GM21515 (cell line): ENCODE results near the gene ATAD3B.
"Not testable (repeated sequence)": the region's sequence is repeated elsewhere in the genome, so short reads cannot be mapped to it uniquely, and the experiment has no call there.

Experiments
- ATAC-seq: cut with Tn5 transposase; IDR thresholded peaks from one replicate; pipeline ENCODE4 v1.9.1; 2021; ENCODE audit not compliant: unreplicated experiment

The ATAD3B gene

DNA sequence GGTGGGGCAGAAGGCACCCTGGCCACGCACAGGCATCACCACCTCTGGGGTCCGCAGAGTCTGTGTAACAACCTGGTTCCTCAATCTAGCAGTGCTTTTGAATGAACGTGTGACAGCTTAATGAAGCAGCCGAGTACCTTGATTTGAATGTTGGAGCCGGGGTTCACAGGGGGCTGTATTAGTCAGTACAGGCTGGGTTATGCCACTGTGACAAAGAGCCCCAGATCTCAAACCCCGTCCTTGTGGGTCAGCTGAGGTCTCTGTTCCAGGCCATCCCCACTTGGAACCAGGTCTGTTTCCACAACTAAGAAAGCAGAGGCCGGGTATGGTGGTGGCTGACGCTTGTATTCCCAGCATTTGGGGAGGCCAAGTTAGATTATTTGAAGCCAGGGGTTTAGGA is 58.4 kb downstream of the ATAD3B start:
- no peak for ATAC-seq

DNA sequence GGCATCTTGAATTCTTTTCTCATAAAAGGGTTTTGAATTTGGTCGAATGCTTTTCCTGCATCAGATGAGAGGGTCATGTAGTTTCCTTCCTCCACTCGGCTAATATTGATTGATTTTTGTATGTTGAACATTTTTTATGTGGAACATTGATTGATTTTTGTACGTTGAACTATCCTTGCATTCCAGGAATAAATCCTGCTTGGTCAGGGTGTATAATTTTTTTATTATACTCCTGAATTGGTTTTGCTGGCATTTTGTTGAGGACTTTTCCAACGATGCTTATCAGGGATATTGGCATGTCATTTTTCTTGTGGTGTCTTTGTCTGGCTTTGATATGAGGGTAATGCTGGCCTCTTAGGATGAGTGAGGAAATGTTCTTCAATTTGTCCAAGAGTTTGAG is 60.4 kb downstream of the ATAD3B start:
- ATAC-seq, result no peak

DNA sequence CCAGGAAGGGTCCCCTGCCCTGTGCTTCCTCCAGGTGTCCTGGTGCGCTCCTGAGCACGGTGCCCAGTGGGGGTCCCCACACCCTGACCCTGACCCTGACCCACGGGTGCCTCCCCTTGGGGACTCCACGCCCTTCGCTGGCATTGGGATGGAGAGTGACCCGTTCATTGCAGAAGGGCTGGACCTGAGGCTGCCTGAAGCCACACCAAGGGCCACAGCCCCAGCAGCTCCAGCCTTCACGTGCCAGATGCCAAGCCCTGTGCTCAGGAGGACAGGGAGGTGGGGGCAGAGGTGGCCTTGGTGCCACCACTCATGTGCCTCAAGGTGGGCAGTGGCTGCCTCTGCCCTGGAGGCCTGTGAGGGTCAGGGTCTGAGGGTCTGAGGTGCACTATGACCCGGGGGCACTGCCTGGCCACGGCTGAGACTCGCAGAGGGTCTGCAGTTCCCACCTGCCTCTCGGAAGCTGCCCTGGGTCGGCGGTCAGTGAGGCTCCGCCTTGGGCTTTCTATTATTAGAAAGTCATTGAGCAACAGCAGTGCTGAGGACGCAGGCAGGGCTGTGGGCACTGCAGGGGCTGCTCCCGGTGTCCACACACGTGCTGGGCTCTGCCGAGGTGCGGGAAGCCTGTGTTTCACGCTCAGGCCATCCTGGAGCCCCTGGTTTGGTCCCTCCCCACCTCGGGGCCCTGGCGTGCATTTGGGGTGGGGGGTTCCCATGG is 61.8 kb downstream of the ATAD3B start:
- not testable (repeated sequence) for ATAC-seq

DNA sequence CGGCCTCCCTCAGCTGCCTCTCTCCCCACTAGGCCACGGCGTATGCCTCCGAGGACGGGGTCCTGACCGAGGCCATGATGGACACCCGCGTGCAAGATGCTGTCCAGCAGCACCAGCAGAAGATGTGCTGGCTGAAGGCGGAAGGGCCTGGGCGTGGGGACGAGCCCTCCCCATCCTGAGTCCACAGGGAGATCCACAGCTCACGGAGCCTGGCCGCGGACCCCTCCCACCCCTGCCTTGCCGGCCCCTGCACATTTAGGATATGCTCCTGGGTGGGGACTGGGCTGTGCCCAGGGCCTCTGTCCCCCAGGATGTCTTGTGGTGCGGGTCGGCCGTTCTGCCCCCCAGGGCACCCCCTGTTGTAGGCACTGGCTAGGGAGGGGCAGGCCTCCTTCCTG is 62.3 kb downstream of the ATAD3B start:
- not testable (repeated sequence) for ATAC-seq

GRCh38 chr1:1534401-1535154 is 63.0 kb downstream of the ATAD3B start:
- no peak for ATAC-seq

GRCh38 chr1:1535201-1536018 is 63.8 kb downstream of the ATAD3B start:
- ATAC-seq, result no peak

- no peak for ATAC-seq
These were observed 64.7 kb downstream of the ATAD3B start for GRCh38 chr1:1536019-1536937.

DNA sequence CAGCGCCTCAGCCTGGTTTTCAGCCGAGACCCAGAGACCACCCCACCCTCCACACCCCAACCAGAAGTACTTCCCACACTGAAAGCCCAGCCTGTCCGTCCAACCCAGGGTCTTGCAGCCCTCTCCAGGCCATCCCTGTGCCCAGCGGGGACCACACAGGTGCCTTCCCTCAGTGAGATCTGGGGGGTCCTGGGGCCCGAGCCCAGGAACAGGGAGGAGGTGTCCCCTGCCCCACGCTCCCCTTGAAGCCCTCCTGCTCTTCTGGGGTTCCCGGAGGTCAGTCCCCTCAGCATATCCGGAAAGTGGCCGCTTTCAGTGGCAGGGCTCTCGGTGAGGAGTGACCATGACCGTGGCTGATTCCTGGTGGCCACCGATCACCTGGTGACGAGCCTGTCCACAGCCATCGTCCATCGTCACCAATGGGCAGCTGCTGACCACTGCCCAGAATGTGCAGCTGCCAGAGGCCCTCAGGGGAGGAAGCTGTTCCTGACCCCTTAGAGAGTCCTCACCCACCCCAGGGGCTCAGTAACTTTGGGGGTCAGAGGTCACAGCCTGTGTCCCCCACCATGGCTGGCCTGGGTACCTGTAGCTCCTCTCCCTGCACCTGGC is 65.5 kb downstream of the ATAD3B start:
- no peak for ATAC-seq

- no peak for ATAC-seq
These were observed 66.2 kb downstream of the ATAD3B start for GRCh38 chr1:1537626-1538250.

- no peak for ATAC-seq
These were observed 66.8 kb downstream of the ATAD3B start for GRCh38 chr1:1538334-1538733.

DNA sequence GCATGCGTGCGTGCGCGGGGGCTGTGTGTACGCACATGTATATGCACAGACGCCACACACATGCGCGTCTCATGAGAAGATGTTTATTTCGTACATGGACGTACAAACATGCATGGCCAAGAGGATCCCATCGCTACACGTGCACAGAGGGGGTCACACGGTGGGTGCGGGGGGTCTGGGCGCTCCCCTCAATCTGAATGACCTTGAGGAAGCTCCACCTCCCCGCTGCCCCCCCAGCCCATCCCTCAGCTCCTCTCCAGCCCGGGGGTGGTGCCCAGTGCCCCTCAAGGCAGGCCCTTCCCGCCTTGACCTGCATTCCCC is 67.4 kb downstream of the ATAD3B start:
- no peak for ATAC-seq

DNA sequence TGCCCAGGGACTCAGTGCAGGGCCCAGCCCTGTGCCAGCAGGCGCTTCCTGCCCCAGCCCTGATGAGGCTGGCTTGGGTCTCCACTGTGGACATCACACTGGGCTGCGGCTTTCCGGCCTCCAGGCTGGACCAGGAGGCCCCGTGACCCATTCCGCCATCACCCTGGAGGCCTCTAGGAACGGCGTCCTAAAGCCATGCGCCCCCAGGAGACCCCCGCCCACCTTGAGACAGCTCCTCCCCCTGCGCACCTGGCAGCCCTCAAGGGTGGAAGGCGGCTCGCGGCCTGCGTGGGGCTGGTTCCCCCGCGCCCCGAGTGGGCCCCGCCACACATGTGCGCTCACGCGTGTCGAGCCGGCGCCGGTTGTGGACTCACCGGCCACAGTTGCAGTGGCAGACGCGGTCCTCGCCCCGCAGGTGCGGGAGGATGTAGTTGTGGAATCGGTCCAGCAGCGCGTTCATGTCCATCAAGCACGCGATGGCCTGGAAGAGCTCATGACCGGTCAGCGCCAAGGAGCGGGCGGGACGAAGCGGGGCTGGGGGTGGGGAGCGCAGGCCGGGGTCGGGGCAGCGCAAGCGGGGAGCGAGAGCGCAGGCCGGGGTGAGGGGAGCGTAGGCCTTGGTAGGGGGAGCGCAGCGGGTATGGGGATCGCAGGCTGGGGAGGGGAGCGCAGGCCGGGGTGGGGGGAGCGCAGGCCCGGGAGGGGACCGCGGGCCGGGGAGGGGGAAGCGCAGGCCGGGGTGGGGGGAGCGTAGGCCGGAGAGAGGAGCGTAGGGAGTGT is 67.9 kb downstream of the ATAD3B start:
- no peak for ATAC-seq

DNA sequence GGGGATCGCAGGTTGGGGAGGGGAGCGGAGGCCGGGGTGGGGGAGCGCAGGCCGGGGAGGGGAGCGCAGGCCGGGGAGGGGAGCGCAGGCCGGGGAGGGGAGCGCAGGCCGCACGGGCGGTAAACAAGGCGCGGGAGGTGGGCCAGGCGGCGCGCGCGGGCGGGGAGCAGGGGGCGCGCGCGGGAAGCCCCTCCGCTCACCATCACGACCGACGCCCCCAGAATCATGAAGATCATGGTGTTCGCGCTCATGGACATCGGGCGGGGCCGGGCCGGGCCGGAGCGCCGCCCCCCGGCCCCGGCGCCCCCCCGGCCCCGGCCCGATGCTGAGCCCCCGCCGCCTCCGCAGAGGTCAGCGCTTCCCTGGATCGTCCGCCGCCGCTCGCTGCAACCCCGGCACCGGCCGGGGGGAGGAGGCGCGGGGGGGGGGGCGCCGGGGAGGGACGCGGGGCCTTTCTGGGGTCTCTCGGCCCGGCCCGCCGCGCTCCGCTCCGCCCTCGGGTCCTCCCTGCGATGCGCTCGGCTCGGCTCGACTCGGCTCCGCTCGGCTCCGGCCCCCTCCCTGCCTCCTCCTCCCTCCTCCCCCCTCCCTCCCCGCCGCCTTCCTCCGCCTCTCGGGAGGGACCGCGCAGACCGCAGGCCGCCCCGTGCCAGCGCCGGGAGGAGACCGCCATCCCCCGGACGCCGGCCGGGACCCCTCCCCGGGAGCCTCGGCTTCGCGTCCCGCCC is 68.7 kb downstream of the ATAD3B start, which contains the start of gene TMEM240:
Gene TMEM240, minus strand, starts transcription at position 535 of the 728 bp plus-strand sequence. Its CDS starts 278 bp downstream, at position 257.
- ATAC-seq, result no peak

DNA sequence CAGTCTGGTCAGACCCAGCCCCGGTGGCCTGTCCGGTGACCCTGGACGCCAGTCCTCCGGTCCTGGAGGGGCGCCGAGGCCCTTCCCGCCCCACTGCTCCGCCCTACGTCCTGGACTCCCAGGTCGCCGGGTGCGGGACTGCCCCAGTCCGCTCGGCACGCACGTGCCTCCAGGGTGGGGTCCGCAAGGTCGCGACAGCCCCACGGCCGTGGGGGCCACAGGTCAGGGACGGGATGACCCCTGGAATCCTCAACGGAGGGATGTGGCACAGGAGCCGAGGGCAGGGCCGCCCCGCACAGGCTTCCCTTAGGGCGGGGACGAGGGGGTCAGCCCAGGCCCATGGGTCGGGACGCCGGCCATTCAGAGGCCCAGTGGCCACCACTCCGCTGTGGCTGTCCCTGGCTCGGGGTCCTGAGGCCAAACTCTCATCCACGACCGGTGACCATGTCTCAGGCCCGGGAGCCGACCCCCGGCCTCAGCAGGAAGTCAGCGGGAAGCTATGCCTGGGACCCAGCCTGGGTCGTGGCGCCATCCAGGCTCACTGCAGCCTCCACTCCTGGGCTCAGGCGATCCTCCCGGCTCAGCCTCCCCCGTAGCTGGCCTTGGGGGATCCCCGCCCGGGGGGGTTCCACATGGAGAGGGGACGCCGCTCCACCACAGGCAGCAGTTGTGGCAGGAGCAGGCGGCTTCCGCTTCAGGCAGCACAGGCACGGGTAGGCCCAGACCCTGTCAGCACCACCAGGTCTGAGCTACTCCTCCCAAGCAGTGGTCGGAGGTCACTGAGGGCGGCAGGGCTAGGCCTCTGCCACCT is 69.5 kb downstream of the ATAD3B start:
- ATAC-seq, result no peak

DNA sequence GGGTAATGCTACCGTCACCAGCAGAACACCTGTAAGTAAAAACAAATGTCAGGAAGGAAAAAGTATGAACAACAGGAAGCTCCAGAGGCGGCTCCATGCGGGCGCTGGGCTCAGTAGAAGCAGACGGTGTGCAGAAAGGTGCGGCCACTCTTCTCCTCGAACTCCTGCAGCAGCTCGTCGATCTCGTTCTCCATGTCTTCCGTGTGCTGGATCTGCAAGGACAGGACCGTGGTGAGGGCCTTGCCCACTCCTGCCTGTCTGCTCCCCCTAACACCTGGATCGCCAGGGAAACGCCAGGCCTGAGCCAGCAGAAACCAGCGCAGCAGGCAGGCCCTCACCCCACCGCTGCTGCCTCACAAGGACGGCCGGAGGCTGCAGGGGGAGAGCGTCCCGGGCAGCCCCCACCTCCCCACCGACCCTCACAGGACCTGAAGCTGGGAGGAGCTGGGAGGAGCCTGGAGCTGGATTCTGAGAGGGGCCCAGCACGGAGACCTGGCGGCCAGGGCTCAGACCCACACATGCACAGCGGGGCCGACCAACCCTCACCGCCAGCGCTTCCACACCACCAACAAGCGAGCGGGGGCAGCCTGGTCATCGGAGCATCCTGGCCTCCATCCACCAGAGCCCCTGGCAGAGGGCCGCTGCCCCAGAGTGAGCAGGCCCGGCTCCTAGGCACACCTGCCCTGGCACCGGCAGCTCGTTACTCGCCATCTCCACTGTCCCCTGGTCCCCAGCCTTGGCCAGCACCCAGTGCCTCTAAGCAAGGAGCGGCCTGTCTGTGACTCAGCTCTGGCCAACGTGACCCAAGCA is 70.6 kb downstream of the ATAD3B start:
- no peak for ATAC-seq

DNA sequence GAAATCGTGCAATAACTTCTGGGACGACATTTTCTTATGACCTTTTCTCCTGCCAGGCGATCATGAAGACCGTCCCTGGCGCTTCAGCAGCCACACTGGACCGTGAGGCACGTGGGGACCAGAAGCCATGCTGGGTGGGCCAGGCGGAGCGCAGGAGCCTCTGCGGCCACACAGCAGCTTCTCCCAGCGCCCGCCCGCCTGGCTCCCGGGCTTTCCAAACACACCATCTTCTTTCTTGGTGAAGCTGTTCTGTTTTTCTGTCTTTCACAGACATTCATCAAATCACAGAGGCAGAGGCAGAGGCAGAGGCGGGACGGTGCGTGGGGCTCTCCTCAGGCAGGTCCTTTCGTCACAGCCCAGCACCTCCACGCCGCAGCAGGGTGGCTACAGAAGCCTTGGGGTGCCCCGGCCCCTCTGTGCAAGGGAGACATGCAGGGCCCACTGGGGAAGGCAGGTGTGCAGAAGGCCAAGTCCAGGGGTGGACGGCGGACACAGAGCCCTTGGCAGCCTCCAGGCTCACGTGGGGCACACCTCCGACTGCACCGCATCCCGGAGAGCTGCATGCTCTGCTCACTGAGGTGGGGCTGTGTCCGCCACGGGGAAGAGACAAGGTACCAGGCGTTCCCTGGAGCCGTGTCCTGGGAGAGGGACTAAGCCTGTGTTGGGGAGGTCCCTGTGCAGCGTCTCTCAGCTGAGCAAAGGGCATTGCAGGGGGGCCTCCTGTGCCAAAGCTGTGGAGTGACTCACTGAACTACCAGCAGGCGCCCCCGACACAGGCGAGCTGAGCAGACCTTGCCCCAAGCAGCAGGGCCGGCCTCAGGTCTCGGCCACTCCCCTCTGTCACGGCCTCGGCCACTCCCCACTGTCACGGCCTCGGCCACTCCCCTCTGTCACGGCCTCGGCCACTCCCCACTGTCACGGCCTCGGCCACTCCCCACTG is 71.5 kb downstream of the ATAD3B start:
- ATAC-seq, result no peak
